GM12865 (cell line): ENCODE data around the gene SLA2.

Experiments used
- DNase-seq: peaks from one replicate; pipeline ENCODE4 v3.0.0; 2010; ENCODE audit warnings: low read depth
- H3K4me3 ChIP-seq: 2 replicates; pipeline ENCODE4 v1.5.1; 2011; ENCODE audit warnings: mild to moderate bottlenecking, low read depth, low read length, control low read depth
- TF ChIP-seq, protein P1 (sequence below): IDR thresholded peaks from 2 replicates; pipeline ENCODE4 v1.5.1; 2011; ENCODE audit warnings: low read length, control low read depth, low read depth, inconsistent platforms; ENCODE audit not compliant: insufficient read depth; ENCODE audit errors: missing control alignments

The SLA2 gene

DNA sequence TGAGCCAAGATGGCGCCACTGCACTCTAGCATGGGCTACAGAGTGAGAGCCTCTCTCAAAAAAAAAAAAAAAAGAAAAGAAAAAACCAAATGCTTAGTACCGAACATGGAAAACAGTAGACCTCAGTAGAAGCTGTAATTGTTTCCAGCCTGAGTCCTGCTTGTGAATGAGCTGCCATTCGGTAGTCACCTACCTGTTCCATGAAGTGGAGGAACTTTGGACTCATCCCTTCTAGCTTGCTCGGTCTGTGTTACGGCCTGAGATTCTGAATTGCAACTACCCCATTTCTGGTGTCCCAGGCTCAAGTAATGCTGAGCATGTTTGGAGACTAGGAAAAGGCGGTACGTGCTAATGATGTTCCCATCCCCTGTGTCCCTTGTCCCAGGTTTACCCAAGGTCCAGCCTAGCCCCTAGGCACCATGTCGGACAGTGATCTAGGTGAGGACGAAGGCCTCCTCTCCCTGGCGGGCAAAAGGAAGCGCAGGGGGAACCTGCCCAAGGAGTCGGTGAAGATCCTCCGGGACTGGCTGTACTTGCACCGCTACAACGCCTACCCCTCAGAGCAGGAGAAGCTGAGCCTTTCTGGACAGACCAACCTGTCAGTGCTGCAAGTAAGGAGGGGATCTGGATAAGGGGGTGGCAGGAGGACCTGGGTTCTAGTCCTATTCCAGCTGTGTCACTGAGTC lies 67.5 kb downstream of the SLA2 start:
- TF ChIP-seq, protein P1, sequence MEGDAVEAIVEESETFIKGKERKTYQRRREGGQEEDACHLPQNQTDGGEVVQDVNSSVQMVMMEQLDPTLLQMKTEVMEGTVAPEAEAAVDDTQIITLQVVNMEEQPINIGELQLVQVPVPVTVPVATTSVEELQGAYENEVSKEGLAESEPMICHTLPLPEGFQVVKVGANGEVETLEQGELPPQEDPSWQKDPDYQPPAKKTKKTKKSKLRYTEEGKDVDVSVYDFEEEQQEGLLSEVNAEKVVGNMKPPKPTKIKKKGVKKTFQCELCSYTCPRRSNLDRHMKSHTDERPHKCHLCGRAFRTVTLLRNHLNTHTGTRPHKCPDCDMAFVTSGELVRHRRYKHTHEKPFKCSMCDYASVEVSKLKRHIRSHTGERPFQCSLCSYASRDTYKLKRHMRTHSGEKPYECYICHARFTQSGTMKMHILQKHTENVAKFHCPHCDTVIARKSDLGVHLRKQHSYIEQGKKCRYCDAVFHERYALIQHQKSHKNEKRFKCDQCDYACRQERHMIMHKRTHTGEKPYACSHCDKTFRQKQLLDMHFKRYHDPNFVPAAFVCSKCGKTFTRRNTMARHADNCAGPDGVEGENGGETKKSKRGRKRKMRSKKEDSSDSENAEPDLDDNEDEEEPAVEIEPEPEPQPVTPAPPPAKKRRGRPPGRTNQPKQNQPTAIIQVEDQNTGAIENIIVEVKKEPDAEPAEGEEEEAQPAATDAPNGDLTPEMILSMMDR = no peak
- DNase-seq = no peak
- H3K4me3 ChIP-seq = no peak overlapping the region

DNA sequence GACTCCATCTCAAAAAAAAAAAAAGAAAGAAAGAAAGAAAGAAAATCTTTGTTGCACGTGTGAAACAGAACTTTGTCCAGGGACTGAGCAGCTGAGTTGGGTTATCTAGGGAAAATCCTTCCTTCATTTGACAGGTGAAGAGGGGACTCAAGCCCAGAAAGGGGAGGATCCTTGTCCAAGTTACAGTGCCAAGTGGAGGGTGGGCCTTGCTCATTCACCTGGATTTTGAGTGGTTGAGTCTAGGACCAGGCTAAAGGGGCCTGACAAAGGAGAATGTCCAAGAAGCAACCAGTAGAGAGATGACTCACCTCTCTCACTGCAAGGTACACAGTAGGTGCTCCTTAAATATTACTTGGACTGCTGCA lies 69.9 kb downstream of the SLA2 start:
- H3K4me3 ChIP-seq = no peak overlapping the region; the same call in none of the 2 replicates
- TF ChIP-seq, protein P1 = no peak
- DNase-seq = no peak

DNA sequence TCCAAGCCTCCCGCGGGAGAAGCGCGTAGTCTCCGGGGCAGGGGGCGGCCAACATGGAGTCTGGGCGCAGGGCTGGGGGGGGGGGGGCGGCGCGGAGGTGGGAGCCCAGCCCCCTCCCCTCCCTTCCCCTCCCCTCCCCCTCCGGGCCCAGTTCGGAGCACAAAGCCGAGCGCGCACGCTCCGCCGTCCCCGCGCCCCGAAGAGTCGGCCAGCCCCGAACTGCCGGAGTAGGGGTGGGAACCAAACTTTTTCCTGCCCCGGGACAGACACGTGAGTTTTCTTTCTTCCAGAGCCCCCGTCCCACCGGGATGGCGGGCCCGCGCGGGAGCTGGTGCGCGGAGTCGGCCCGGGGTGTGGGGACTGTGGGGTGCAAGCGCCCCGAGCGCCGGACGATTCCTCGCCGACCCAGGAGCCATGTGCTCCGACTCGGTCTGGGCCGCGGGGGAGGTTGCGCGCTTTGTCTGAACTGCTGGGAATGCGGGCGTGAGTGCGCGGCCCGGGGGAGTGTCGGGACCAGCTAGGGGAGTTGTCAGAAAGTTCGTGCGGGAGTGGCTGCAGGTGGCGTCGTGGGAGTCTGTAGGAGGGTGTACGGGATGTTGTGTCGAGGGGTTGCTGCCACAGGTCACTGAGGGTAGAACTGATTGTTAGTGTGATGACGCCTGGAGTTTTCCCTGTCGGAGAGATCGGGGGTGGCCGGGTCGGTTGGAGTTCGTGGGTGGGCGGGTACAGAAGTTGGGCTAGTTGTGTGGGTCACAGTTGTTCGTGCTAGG lies 71.4 kb downstream of the SLA2 start:
- DNase-seq = peak; percentile 68
- TF ChIP-seq, protein P1 = no peak
- H3K4me3 ChIP-seq = peak overlapping the region; percentile 86

DNA sequence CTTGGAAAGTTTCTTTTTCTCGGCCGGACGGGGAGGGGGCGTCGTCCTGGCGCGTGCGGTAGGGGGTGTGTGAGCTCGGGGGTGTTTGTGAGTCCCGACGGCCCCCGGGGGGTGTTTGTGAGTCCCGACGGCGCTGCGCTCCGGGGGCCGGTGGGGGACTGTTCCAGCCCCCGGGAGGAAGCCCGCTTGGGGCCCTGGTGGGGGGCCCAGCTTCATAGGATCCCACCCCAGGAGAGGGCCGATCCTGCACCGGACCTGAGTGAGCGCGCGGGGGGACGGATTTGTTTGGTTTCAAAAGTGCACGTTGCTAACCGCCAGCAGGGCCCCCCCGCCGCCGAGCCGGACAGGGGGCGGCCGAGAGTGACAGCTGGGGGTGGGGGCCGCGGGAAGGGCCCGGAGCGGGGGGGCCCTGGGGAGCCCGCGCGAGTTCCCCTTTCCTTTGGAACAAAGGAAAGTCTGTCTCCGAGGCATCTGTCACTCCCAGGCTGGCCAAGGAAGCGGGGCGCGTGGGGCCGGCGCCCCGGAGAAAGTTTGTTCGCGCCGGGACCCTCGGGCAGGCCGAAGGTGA lies 72.1 kb downstream of the SLA2 start:
- H3K4me3 ChIP-seq = peak overlapping the region; percentile 86
- peak; percentile 59 for DNase-seq
- TF ChIP-seq, protein P1 = no peak

DNA sequence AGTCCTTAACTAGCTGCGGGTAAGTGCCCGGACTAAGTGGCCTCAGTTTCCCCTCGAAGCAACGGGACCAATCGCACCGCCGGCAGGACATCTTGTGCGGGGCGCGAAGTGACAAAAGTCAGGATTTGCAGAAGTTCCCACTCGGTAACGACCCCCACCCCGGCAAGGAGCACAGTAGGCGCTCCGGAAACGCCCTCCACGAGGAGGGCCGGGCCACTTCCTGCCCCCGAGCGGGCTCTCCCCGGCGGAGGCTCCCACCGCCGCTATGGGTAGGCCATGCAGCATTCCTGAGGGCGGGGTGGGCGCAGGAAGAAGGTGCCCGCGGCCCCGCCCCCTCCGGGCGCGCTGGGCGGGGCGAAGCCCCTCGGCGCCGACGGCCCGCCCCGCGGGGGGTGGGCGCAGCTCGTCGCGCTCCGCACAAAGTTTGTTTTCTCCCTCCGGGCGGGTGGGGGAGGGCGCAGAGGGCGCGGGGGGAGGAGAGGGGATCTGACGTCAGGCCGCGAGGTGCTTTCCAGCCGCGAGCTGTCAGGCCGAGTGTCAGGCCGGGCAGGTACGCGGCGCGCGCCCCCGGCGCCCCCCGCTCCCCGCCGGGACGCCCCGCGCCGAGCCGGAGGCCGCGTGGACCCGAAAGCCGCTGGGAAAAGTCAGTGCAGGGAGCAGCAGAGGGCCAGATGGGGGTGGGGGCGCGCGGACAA lies 72.7 kb downstream of the SLA2 start, which contains the start of gene TGIF2:
TSS of gene TGIF2 (plus strand) at position 495 of the 695 bp plus-strand sequence. CDS start 5,178 bp downstream, outside the sequence.
- H3K4me3 ChIP-seq = peak within 1 kb of the TSS; percentile 86
- TF ChIP-seq, protein P1 = no peak
- peak; percentile 95 for DNase-seq

DNA sequence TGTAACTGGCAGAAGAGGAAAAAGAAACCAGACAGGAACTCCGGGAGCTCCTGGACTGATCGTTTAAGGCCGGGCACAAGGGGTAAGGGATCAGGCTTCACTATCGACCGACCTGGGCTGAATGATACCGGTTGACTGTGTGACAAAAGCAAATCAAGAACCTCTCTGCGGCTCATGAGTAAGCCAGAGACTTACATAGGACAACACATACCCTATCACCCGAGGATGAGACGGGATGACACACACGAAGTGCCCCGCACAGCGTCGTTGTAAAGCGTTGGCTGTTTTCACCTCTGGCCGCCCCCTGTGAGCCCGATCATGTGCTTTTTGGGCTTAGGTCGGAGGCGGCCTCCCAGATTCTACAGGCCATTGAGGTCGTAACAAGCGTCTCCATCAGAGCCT lies 73.3 kb downstream of the SLA2 start:
- H3K4me3 ChIP-seq = peak overlapping the region; percentile 73
- peak; percentile 63 for DNase-seq
- TF ChIP-seq, protein P1 = no peak
